MM.1S (cell line): Measurements from ENCODE around the gene HOXD8.

ENCODE experiments used
- CTCF ChIP-seq: fragments of 300-600 bp; sonication (generic); IDR thresholded peaks from 2 replicates; pipeline ENCODE4 v1.5.1; 2016; ENCODE audit warnings: antibody characterized with exemption, low read length, mixed read lengths
- EZH2 ChIP-seq: fragments of 300-600 bp; sonication (generic); optimal IDR thresholded peaks from 2 replicates; pipeline ENCODE3; 2017; ENCODE audit warnings: low read depth, mild to moderate bottlenecking, antibody characterized with exemption, low read length, mixed read lengths
- EZH2phosphoT487 ChIP-seq: fragments of 300-600 bp; sonication (generic); IDR thresholded peaks from 2 replicates; pipeline ENCODE4 v1.6.1; 2018; ENCODE audit warnings: antibody characterized with exemption, low read length

GRCh38 chr2:176172895-176173566 is 43.5 kb downstream of the HOXD8 start:
- no peak for TF ChIP-seq CTCF
- no peak for TF ChIP-seq EZH2
- no peak for TF ChIP-seq EZH2phosphoT487
